Neuronal stem cell (in vitro differentiated cells): ENCODE results near the gene CDK5RAP1.
A peak's percentile ranks its signal among the peaks of the same experiment; 100 is the strongest.

Source experiments
- DNase-seq: peaks from one replicate; pipeline ENCODE4 v3.0.0-alpha.2; 2013; ENCODE audit warnings: low spot score
- H2AFZ ChIP-seq: one replicate; pipeline ENCODE4 v1.6.1; 2013; ENCODE audit warnings: mild to moderate bottlenecking, low read length, inconsistent platforms
- H2AK5ac ChIP-seq: 2 replicates; pipeline ENCODE4 v1.6.1; 2013; ENCODE audit warnings: low read depth, mild to moderate bottlenecking, inconsistent platforms, low read length, moderate library complexity, mixed read lengths
- H2BK120ac ChIP-seq: 2 replicates; pipeline ENCODE4 v1.6.1; 2013; ENCODE audit warnings: low read depth, mild to moderate bottlenecking, inconsistent platforms, low read length, moderate library complexity, mixed read lengths
- H2BK12ac ChIP-seq: one replicate; pipeline ENCODE4 v1.6.1; 2013; ENCODE audit warnings: low read length, inconsistent platforms
- H2BK15ac ChIP-seq: 2 replicates; pipeline ENCODE4 v1.6.1; 2013; ENCODE audit warnings: mild to moderate bottlenecking, low read length, inconsistent platforms, mixed read lengths
- H2BK5ac ChIP-seq: one replicate; pipeline ENCODE4 v1.6.1; 2013; ENCODE audit warnings: inconsistent platforms, mild to moderate bottlenecking, low read length, moderate library complexity
- H3K14ac ChIP-seq: one replicate; pipeline ENCODE4 v1.6.1; 2013; ENCODE audit warnings: low read length, inconsistent platforms
- H3K18ac ChIP-seq: 2 replicates; pipeline ENCODE4 v1.6.1; 2013; ENCODE audit warnings: low read length, inconsistent platforms
- H3K23ac ChIP-seq: 2 replicates; pipeline ENCODE4 v1.6.1; 2013; ENCODE audit warnings: low read depth, mild to moderate bottlenecking, mixed read lengths, low read length, inconsistent platforms; ENCODE audit not compliant: poor library complexity
- H3K27ac ChIP-seq: replicated peaks from 3 replicates; pipeline ENCODE4 v1.5.1; 2013; ENCODE audit warnings: low read length, inconsistent platforms
- H3K27me3 ChIP-seq, 3 experiments: 2 replicates each; pipeline ENCODE4 v1.6.1; 2013; ENCODE audit warnings: low read length in 3 of 3, mild to moderate bottlenecking in 2 of 3, inconsistent platforms in 1 of 3, low read depth in 1 of 3, mixed read lengths in 1 of 3, moderate library complexity in 1 of 3; ENCODE audit not compliant: control insufficient read depth in 3 of 3, insufficient read depth in 3 of 3
- H3K36me3 ChIP-seq, 2 donors: replicated peaks in 1 of 2; 2 replicates each; pipeline ENCODE4 v1.6.1; 2013; ENCODE audit warnings: low read length in 2 of 2; ENCODE audit not compliant: control insufficient read depth in 2 of 2, insufficient read depth in 2 of 2
- H3K4ac ChIP-seq: 2 replicates; pipeline ENCODE4 v1.6.1; 2013; ENCODE audit warnings: inconsistent platforms, mild to moderate bottlenecking, low read length, moderate library complexity
- H3K4me1 ChIP-seq, 2 donors: 1 replicate in 1 of 2; 2 replicates in 1 of 2; pipeline ENCODE4 v1.6.1; 2013; ENCODE audit warnings: low read length in 2 of 2, low read depth in 1 of 2; ENCODE audit not compliant: control insufficient read depth in 2 of 2, insufficient read depth in 1 of 2
- H3K4me2 ChIP-seq: one replicate; pipeline ENCODE4 v1.6.1; 2013; ENCODE audit warnings: mild to moderate bottlenecking, low read length, inconsistent platforms; ENCODE audit not compliant: insufficient read depth, poor library complexity, severe bottlenecking
- H3K4me3 ChIP-seq, 2 donors: 2 replicates each; pipeline ENCODE4 v1.5.1; 2013; ENCODE audit warnings: low read length in 2 of 2, mild to moderate bottlenecking in 2 of 2, inconsistent platforms in 1 of 2, moderate library complexity in 1 of 2
- H3K79me1 ChIP-seq: one replicate; pipeline ENCODE4 v1.6.1; 2013; ENCODE audit warnings: low read depth, mild to moderate bottlenecking, inconsistent platforms, low read length, moderate library complexity
- H3K9ac ChIP-seq: one replicate; pipeline ENCODE4 v1.6.1; 2013; ENCODE audit warnings: mild to moderate bottlenecking, low read depth, low read length, inconsistent platforms; ENCODE audit not compliant: poor library complexity
- H3K9me3 ChIP-seq, 2 donors: replicated peaks in 1 of 2; 2 replicates each; pipeline versions ENCODE3 to v1.6.1; 2013; ENCODE audit warnings: low read length in 2 of 2, mild to moderate bottlenecking in 2 of 2, inconsistent platforms in 1 of 2, low read depth in 1 of 2, mixed read lengths in 1 of 2, moderate library complexity in 1 of 2; ENCODE audit not compliant: control insufficient read depth in 2 of 2, insufficient read depth in 1 of 2
- H4K8ac ChIP-seq: one replicate; pipeline ENCODE4 v1.6.1; 2013; ENCODE audit warnings: low read depth, mild to moderate bottlenecking, inconsistent platforms, low read length, moderate library complexity
- H4K91ac ChIP-seq: one replicate; pipeline ENCODE4 v1.6.1; 2013; ENCODE audit warnings: low read length, low read depth, mild to moderate bottlenecking, inconsistent platforms; ENCODE audit not compliant: poor library complexity
- WGBS, 2 donors: extraction: QIAGEN DNeasy Blood & Tissue Kit; methylation state at CpG; one replicate each; pipeline ENCODE4 v1.1.7; 2013; ENCODE audit warnings: missing lambda C conversion rate in 2 of 2, mixed read lengths in 1 of 2; ENCODE audit not compliant: insufficient read length in 2 of 2, insufficient replicate concordance in 1 of 2; ENCODE audit errors: extremely low coverage in 2 of 2; 5-methylcytosine and 5-hydroxymethylcytosine counted together

The CDK5RAP1 gene

GRCh38 chr20:33311996-33312395 is 89.3 kb downstream of the CDK5RAP1 start:
- Histone ChIP-seq H4K8ac (no peak overlapping the region), H2BK120ac (no peak overlapping the region), H3K18ac (no peak overlapping the region), H3K14ac (no peak overlapping the region), H2BK12ac (no peak overlapping the region), H3K23ac (no peak overlapping the region), H3K79me1 (peaks cover 1% of the 10 kb centered on the region), H4K91ac (no peak overlapping the region), H2AK5ac (no peak overlapping the region), H3K27me3 (peaks cover 0 to 21% (median 4%) of the 10 kb centered on the region in 3 experiments), H3K9ac (no peak overlapping the region), H2BK5ac (no peak overlapping the region), H3K9me3 (peaks cover 0 to 6% of the 10 kb centered on the region in 2 donors), H3K4me3 (no peak overlapping the region), H2BK15ac (no peak overlapping the region), H3K4me1 (no peaks in the 10 kb centered on the region), H3K4ac (no peak overlapping the region), H2AFZ (no peak overlapping the region), H3K4me2 (no peak overlapping the region), H3K36me3 (no peaks in the 10 kb centered on the region), H3K27ac (no peak overlapping the region)
- no peak for DNase-seq
- no CpG with 5 or more reads among the region's 4 CpGs for WGBS, 2 donors

GRCh38 chr20:33311011-33311410 is 90.3 kb downstream of the CDK5RAP1 start:
- no peak overlapping the region for H2BK15ac ChIP-seq
- H2BK12ac ChIP-seq = no peak overlapping the region
- peaks cover 0 to 15% (median 4%) of the 10 kb centered on the region in 3 experiments for H3K27me3 ChIP-seq
- no peak overlapping the region for H3K9ac ChIP-seq
- no peak for DNase-seq
- WGBS, 2 donors = no CpG with 5 or more reads among the region's 8 CpGs
- no peak overlapping the region for H3K27ac ChIP-seq
- no peak overlapping the region for H4K91ac ChIP-seq
- H2BK5ac ChIP-seq = no peak overlapping the region
- no peak overlapping the region for H2BK120ac ChIP-seq
- no peak overlapping the region for H2AK5ac ChIP-seq
- H4K8ac ChIP-seq = no peak overlapping the region
- no peak overlapping the region for H2AFZ ChIP-seq
- peaks cover 0 to 4% of the 10 kb centered on the region in 2 donors for H3K9me3 ChIP-seq
- H3K36me3 ChIP-seq = no peaks in the 10 kb centered on the region
- H3K79me1 ChIP-seq = no peaks in the 10 kb centered on the region
- no peak overlapping the region for H3K4me3 ChIP-seq
- H3K4me1 ChIP-seq = no peaks in the 10 kb centered on the region
- no peak overlapping the region for H3K18ac ChIP-seq
- H3K23ac ChIP-seq = no peak overlapping the region
- no peak overlapping the region for H3K4me2 ChIP-seq
- H3K14ac ChIP-seq = no peak overlapping the region
- no peak overlapping the region for H3K4ac ChIP-seq

- WGBS, 2 donors = no CpG with 5 or more reads among the region's 6 CpGs
- Histone ChIP-seq H3K36me3 (no peaks in the 10 kb centered on the region), H2AFZ (no peak overlapping the region), H2BK120ac (no peak overlapping the region), H3K9ac (no peak overlapping the region), H3K9me3 (peaks cover 0 to 4% of the 10 kb centered on the region in 2 donors), H3K4ac (no peak overlapping the region), H4K8ac (no peak overlapping the region), H3K18ac (peak overlapping the region; percentile 6), H2BK12ac (no peak overlapping the region), H3K79me1 (no peaks in the 10 kb centered on the region), H3K27ac (no peak overlapping the region), H2BK15ac (no peak overlapping the region), H3K4me2 (no peak overlapping the region), H3K4me1 (no peaks in the 10 kb centered on the region), H3K23ac (no peak overlapping the region), H2AK5ac (no peak overlapping the region), H3K27me3 (peaks cover 0 to 10% (median 3%) of the 10 kb centered on the region in 3 experiments), H2BK5ac (no peak overlapping the region), H3K4me3 (peak overlapping the region in 1 of 2 donors; percentile 22), H3K14ac (no peak overlapping the region), H4K91ac (no peak overlapping the region)
- no peak for DNase-seq
Measured at GRCh38 chr20:33310327-33310899, 90.9 kb downstream of the CDK5RAP1 start.

GRCh38 chr20:33309631-33310030 is 91.7 kb downstream of the CDK5RAP1 start:
- Histone ChIP-seq H2BK15ac (no peak overlapping the region), H3K18ac (no peak overlapping the region), H3K9ac (no peak overlapping the region), H2AK5ac (no peak overlapping the region), H3K23ac (no peak overlapping the region), H3K36me3 (no peaks in the 10 kb centered on the region), H3K9me3 (peaks cover 0 to 4% of the 10 kb centered on the region in 2 donors), H3K4me1 (no peaks in the 10 kb centered on the region), H2BK5ac (no peak overlapping the region), H3K27me3 (peaks cover 0 to 4% (median 3%) of the 10 kb centered on the region in 3 experiments), H2BK12ac (no peak overlapping the region), H4K91ac (no peak overlapping the region), H3K79me1 (no peaks in the 10 kb centered on the region), H3K14ac (no peak overlapping the region), H2AFZ (no peak overlapping the region), H3K4ac (no peak overlapping the region), H2BK120ac (no peak overlapping the region), H3K4me2 (no peak overlapping the region), H3K4me3 (no peak overlapping the region), H3K27ac (no peak overlapping the region), H4K8ac (peak overlapping the region; percentile 53)
- no CpG with 5 or more reads among the region's 2 CpGs for WGBS, 2 donors
- DNase-seq = no peak
